ENCODE measurements around the gene BBS9. TPM values are rescaled to one million over a fixed set of nuclear protein-coding genes. Genes with fewer than 3 reads are reported as not detected.

The BBS9 gene
- total RNA-seq, 1 donor from 2014 or later = 31.2 TPM

DNA sequence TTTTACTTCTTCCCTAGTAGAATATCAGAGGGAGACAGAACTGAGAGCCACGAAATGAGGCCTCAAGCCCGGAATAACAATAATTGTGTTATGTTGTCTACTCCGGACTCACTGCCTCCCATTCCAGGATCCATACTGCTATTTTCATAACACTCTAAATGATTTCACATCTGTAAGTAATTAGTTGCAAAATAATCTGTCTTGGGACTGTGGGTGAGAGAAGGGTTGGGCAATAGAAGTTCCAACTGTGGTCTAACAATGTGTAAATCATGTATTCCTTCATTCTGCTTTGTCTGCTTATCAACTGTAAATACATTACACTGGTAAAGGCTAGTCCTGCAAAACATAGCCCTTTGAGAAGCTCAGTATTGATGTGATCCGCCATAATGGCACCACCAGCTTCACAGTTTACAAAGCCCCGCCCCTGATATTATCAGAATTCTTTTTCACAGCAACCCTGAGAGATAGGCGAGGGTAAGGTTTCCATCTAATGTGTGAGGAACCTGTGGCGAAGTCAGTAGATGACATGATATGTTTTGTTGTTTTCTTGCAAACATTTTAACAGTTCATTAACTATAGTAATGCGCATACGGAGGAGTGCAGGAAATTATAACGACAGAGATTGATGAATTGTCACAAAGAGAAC is 510.3 kb downstream of the BBS9 start:
- intact Hi-C loops (cut with DNase I) = loop anchor here (10.0 kb wide), 1 partner anchor 1595 kb away; no protein-coding TSS in a partner anchor
- H3K4me3 ChIP-seq = no peak overlapping the region
- H3K4me1 ChIP-seq = no peaks in the 10 kb centered on the region
- no peak for DNase-seq (ENCODE audit: extremely low spot score in 2 of 2)
- no peak overlapping the region for H3K27ac ChIP-seq
- H3K9me3 ChIP-seq = no peaks in the 10 kb centered on the region
- TF ChIP-seq POLR2A (IDR thresholded peaks at IDR 0.05) = no peak
- no peak for TF ChIP-seq POLR2AphosphoS5 (IDR thresholded peaks at IDR 0.05; ENCODE audit: insufficient read depth in 1 of 2, low read depth in 1 of 2)
- TF ChIP-seq, protein P1, sequence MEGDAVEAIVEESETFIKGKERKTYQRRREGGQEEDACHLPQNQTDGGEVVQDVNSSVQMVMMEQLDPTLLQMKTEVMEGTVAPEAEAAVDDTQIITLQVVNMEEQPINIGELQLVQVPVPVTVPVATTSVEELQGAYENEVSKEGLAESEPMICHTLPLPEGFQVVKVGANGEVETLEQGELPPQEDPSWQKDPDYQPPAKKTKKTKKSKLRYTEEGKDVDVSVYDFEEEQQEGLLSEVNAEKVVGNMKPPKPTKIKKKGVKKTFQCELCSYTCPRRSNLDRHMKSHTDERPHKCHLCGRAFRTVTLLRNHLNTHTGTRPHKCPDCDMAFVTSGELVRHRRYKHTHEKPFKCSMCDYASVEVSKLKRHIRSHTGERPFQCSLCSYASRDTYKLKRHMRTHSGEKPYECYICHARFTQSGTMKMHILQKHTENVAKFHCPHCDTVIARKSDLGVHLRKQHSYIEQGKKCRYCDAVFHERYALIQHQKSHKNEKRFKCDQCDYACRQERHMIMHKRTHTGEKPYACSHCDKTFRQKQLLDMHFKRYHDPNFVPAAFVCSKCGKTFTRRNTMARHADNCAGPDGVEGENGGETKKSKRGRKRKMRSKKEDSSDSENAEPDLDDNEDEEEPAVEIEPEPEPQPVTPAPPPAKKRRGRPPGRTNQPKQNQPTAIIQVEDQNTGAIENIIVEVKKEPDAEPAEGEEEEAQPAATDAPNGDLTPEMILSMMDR (IDR thresholded peaks at IDR 0.05) = no peak
- H3K27me3 ChIP-seq = no peaks in the 10 kb centered on the region
- H3K36me3 ChIP-seq = peaks cover 0 to 6% of the 10 kb centered on the region in 2 donors

DNA sequence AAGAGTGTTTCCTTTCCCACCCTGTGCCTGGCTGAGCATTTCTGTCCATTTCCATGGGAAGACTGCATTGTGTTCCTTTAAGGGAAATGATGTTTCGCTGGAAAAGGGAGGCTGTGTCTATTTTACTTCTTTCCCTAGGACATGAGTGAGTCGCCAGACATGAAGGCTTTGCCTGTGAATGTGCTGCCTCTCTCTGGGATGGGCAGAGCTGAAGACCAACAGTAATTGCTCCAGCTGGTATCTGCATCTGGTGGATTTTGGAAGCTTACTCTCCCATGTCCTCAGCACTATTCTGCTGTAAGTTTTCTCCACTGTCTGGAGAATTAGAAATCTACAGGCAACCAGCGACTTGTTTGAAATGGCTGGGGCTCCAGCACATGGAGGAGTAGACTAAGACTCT is 511.4 kb downstream of the BBS9 start:
- Histone ChIP-seq H3K27ac (no peak overlapping the region), H3K9me3 (no peaks in the 10 kb centered on the region), H3K36me3 (peaks cover 0 to 6% of the 10 kb centered on the region in 2 donors), H3K4me3 (no peak overlapping the region), H3K27me3 (no peaks in the 10 kb centered on the region), H3K4me1 (peaks cover 5% of the 10 kb centered on the region)
- intact Hi-C loops (cut with DNase I) = no loop called here
- TF ChIP-seq POLR2A (IDR thresholded peaks at IDR 0.05) (no peak), POLR2AphosphoS5 (IDR thresholded peaks at IDR 0.05; ENCODE audit: insufficient read depth in 1 of 2, low read depth in 1 of 2) (no peak)
- TF ChIP-seq, protein P1 (IDR thresholded peaks at IDR 0.05) = no peak
- DNase-seq (ENCODE audit: extremely low spot score in 2 of 2) = no peak

DNA sequence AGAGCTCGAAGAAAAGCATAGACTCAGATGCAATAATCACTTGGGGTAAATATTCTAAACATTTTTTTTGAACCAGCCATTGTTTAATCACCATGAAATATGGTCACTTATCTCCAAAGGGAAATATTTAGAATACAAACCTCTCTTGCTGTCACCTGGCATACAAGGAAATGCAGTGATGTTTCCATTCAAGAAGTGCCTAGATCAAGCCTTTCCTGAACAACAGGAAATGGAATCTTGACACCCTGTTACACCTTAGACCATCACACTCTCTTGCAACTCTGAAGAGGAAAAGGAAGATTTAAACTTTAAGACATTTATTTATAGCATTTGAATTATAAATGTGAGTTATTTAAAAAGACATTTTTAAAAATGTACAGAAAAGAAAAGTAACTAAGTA is 512.9 kb downstream of the BBS9 start:
- no peak overlapping the region for H3K4me3 ChIP-seq
- H3K4me1 ChIP-seq = peaks cover 5% of the 10 kb centered on the region
- H3K9me3 ChIP-seq = no peaks in the 10 kb centered on the region
- no peaks in the 10 kb centered on the region for H3K27me3 ChIP-seq
- no peak overlapping the region for H3K27ac ChIP-seq
- DNase-seq (ENCODE audit: extremely low spot score in 2 of 2) = no peak
- peaks cover 0 to 6% of the 10 kb centered on the region in 2 donors for H3K36me3 ChIP-seq
- TF ChIP-seq POLR2A (IDR thresholded peaks at IDR 0.05) = no peak
- TF ChIP-seq, protein P1 (IDR thresholded peaks at IDR 0.05) = no peak
- no peak for TF ChIP-seq POLR2AphosphoS5 (IDR thresholded peaks at IDR 0.05; ENCODE audit: insufficient read depth in 1 of 2, low read depth in 1 of 2)
- intact Hi-C loops (cut with DNase I) = no loop called here

DNA sequence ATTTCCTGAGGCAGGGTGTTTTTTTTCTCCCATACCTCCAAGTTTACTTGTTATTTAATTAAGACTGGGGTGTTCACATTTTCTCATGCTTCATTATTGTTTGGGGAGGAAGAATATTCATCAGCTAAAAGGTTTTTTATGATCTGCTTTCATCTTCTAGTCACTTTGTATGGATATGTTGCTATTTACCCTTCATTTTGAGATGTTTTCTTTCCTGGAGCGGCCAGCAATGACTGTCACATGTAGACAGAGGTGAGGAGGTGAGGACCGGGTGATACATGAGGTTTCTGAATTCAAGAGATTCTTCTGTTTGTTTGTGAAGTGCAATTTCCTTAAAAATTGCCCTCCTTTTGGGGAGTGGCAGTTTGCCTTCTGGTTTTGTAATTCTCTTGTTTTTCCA is 514.2 kb downstream of the BBS9 start:
- H3K27ac ChIP-seq = no peak overlapping the region
- no peaks in the 10 kb centered on the region for H3K27me3 ChIP-seq
- intact Hi-C loops (cut with DNase I) = no loop called here
- peaks cover 5% of the 10 kb centered on the region for H3K4me1 ChIP-seq
- no peak overlapping the region for H3K4me3 ChIP-seq
- DNase-seq (ENCODE audit: extremely low spot score in 2 of 2) = no peak
- TF ChIP-seq POLR2A (IDR thresholded peaks at IDR 0.05) = no peak
- TF ChIP-seq POLR2AphosphoS5 (IDR thresholded peaks at IDR 0.05; ENCODE audit: insufficient read depth in 1 of 2, low read depth in 1 of 2) = no peak
- TF ChIP-seq, protein P1 (IDR thresholded peaks at IDR 0.05) = no peak
- no peaks in the 10 kb centered on the region for H3K9me3 ChIP-seq
- peaks cover 0 to 6% of the 10 kb centered on the region in 2 donors for H3K36me3 ChIP-seq

DNA sequence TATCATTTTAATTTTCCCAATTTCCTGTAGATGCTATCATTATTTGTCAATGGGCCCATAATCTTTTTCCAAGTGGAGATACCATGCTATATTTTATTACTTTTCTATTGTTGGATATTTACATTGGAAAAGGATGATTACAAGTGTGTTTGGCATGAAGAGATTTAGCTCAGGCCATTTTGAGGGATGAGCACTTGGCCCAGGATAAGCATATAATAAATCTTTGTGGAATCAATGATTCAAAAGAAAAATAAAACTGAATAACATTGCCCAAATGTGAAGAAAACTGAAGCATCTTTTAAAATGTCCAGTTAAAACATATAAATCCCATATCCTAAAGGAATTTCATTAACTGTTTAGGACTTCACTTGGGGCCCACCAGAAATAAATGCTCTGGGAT is 515.1 kb downstream of the BBS9 start:
- peaks cover 5% of the 10 kb centered on the region for H3K4me1 ChIP-seq
- H3K27me3 ChIP-seq = no peaks in the 10 kb centered on the region
- H3K27ac ChIP-seq = no peak overlapping the region
- TF ChIP-seq POLR2A (IDR thresholded peaks at IDR 0.05) = no peak
- TF ChIP-seq, protein P1 (IDR thresholded peaks at IDR 0.05) = no peak
- TF ChIP-seq POLR2AphosphoS5 (IDR thresholded peaks at IDR 0.05; ENCODE audit: insufficient read depth in 1 of 2, low read depth in 1 of 2) = no peak
- no peak overlapping the region for H3K4me3 ChIP-seq
- H3K36me3 ChIP-seq = peaks cover 0 to 6% of the 10 kb centered on the region in 2 donors
- H3K9me3 ChIP-seq = no peaks in the 10 kb centered on the region
- intact Hi-C loops (cut with DNase I) = no loop called here
- DNase-seq (ENCODE audit: extremely low spot score in 2 of 2) = no peak
